Heart left ventricle (tissue), 13 donors: ENCODE data around the gene SLBP.

ENCODE experiments used
- CTCF ChIP-seq, 12 donors: fragments of 200-600 bp; sonication (generic) in 4 of 12; IDR thresholded peaks; one replicate each; pipeline versions ENCODE4 v1.5.0 to v1.8.0; 2018 to 2022; ENCODE audit warnings: antibody characterized with exemption in 12 of 12, mild to moderate bottlenecking in 5 of 12
- POLR2A ChIP-seq, 2 donors: fragments of 450-650 bp; IDR thresholded peaks; one replicate each; pipeline ENCODE4 v1.6.1; 2017; ENCODE audit warnings: antibody characterized with exemption in 2 of 2, mild to moderate bottlenecking in 2 of 2, moderate library complexity in 2 of 2
- donor health status: ischemic (EF 13 %, LVEDD 7.1; RV severe dilation, severe dysfunction).
- donor health status: DM: no; HTN: yes; CAD: no.
- donor health status: DM: no; HTN: no; CAD: no.
- donor health status: ischemic (EF 25% LVEDD 6.9; RV normal size, moderate dysfunction).
- donor health status: ischemic (EF 25% LVEDD 5.7; RV mildly dilated, moderate dysfunction).
- donor health status: ischemic (EF 35%, LVEDD 5.7; RV mildly dilated, moderate dysfunction).
- donor health status: nonischemic (EF 11% LVEDD 7.7; RV severe dilation, severe dysfunction).
- donor health status: DM: yes; HTN: yes; CAD: no.
- donor health status: PGD.
- donor health status: ischemic (EF 29% LVEDD 5.4; RV normal size, mild dysfunction).
- donor health status: nonischemic (EF 23%, LVEDD 6.1; RV moderate dilation, normal function).

- TF ChIP-seq POLR2A (IDR thresholded peaks at IDR 0.05) (no peak), CTCF (IDR thresholded peaks at IDR 0.05) (no peak)
Observed at GRCh38 chr4:1749370-1749769, 37.3 kb upstream of the SLBP start.
